ENCODE data around the gene CST7. TPM values are rescaled to one million over a fixed set of nuclear protein-coding genes. Genes with fewer than 3 reads are reported as not detected.

The CST7 gene
- total RNA-seq, 1 experiment from 2014 or later = not detected

GRCh38 chr20:24999568-24999967 is 50.5 kb downstream of the CST7 start:
- Histone ChIP-seq H2AFZ (ENCODE audit: low read depth, low read length, poor library complexity, severe bottlenecking) (no peak overlapping the region), H3K9me2 (ENCODE audit: insufficient read depth) (no peaks in the 10 kb centered on the region), H3K79me2 (ENCODE audit: insufficient read depth, low read length) (no peaks in the 10 kb centered on the region), H3K36me3 (ENCODE audit: control insufficient read depth in 1 of 2, insufficient read depth in 2 of 2, low read length in 2 of 2) (no peaks in the 10 kb centered on the region), H4K20me1 (ENCODE audit: insufficient read depth) (no peaks in the 10 kb centered on the region), H3K4me1 (ENCODE audit: control insufficient read depth in 1 of 2, insufficient read depth in 2 of 2, low read length in 2 of 2) (peaks cover 0 to 10% of the 10 kb centered on the region in 2 experiments; a peak in 1 of 4 replicates), H3K9ac (ENCODE audit: low read length) (no peak overlapping the region), H3K27me3 (ENCODE audit: insufficient read depth, low read length) (peaks cover 16% of the 10 kb centered on the region; the same call in 1 of the 2 replicates), H3K4me2 (ENCODE audit: low read length) (no peak overlapping the region), H3K4me3 (replicated peaks in 1 of 2; ENCODE audit: low read depth in 1 of 2, low read length in 2 of 2) (no peak overlapping the region), H3K27ac (ENCODE audit: low read depth, low read length) (no peak overlapping the region), H3K9me3 (ENCODE audit: control insufficient read depth in 1 of 2, insufficient read depth in 1 of 2, low read depth in 1 of 2, low read length in 2 of 2) (no peaks in the 10 kb centered on the region)
- RAD21 ChIA-PET (ENCODE audit: low non-redundant PET in 1 of 2, low total read pairs in 2 of 2, uncharacterized antibody in 2 of 2, unreplicated experiment in 2 of 2) = no interaction called here
- no peak for DNase-seq (ENCODE audit: low read depth, low spot score)
- CTCF ChIA-PET = no interaction called here
- POLR2A ChIA-PET = no interaction called here
- intact Hi-C loops (cut with micrococcal nuclease) = no loop called here
- ATAC-seq = no peak
- TF ChIP-seq POLR2AphosphoS5 (IDR thresholded peaks at IDR 0.05; ENCODE audit: low read depth, low read length) (no peak), ATF3 (IDR thresholded peaks at IDR 0.05) (no peak), CEBPB (IDR thresholded peaks at IDR 0.05; ENCODE audit: low read depth) (no peak), ZNF274 (IDR thresholded peaks at IDR 0.05; ENCODE audit: low read depth, low read length) (no peak), ZBTB33 (IDR thresholded peaks at IDR 0.05; ENCODE audit: extremely low read depth, insufficient replicate concordance, low read length) (no peak), FOSL1 (IDR thresholded peaks at IDR 0.05; ENCODE audit: low read depth) (no peak), SRF (IDR thresholded peaks at IDR 0.05; ENCODE audit: low read depth) (no peak), SP1 (IDR thresholded peaks at IDR 0.05; ENCODE audit: low read depth) (no peak), MAX (IDR thresholded peaks at IDR 0.05) (no peak), POLR2A (IDR thresholded peaks at IDR 0.05; ENCODE audit: borderline replicate concordance, extremely low read depth, insufficient read depth, insufficient read length) (no peak), EZH2phosphoT487 (IDR thresholded peaks at IDR 0.05; ENCODE audit: borderline replicate concordance) (no peak)
- BruUV-seq (replicated peaks) = no TSS peak
